Neuron (in vitro differentiated cells): ENCODE results near the gene SLC35F4.
"Not testable (repeated sequence)": the region's sequence is repeated elsewhere in the genome, so short reads cannot be mapped to it uniquely, and the experiment has no call there.

Source experiments
- H2AFZ ChIP-seq: one replicate; pipeline ENCODE4 v1.6.1; 2013; ENCODE audit warnings: low read depth, mild to moderate bottlenecking, inconsistent platforms, low read length, moderate library complexity
- H3K27me3 ChIP-seq: one replicate; pipeline ENCODE4 v1.6.1; 2013; ENCODE audit warnings: low read length; ENCODE audit not compliant: insufficient read depth
- H3K36me3 ChIP-seq: one replicate; pipeline ENCODE4 v1.6.1; 2013; ENCODE audit warnings: low read length; ENCODE audit not compliant: insufficient read depth
- H3K4me1 ChIP-seq: one replicate; pipeline ENCODE4 v1.6.1; 2013; ENCODE audit warnings: low read length; ENCODE audit not compliant: insufficient read depth
- H3K4me3 ChIP-seq: 2 replicates; pipeline ENCODE4 v1.5.1; 2013; ENCODE audit warnings: mild to moderate bottlenecking, low read length, moderate library complexity
- H3K9me3 ChIP-seq: one replicate; pipeline ENCODE4 v1.6.1; 2013; ENCODE audit warnings: low read length

Gene SLC35F4

DNA sequence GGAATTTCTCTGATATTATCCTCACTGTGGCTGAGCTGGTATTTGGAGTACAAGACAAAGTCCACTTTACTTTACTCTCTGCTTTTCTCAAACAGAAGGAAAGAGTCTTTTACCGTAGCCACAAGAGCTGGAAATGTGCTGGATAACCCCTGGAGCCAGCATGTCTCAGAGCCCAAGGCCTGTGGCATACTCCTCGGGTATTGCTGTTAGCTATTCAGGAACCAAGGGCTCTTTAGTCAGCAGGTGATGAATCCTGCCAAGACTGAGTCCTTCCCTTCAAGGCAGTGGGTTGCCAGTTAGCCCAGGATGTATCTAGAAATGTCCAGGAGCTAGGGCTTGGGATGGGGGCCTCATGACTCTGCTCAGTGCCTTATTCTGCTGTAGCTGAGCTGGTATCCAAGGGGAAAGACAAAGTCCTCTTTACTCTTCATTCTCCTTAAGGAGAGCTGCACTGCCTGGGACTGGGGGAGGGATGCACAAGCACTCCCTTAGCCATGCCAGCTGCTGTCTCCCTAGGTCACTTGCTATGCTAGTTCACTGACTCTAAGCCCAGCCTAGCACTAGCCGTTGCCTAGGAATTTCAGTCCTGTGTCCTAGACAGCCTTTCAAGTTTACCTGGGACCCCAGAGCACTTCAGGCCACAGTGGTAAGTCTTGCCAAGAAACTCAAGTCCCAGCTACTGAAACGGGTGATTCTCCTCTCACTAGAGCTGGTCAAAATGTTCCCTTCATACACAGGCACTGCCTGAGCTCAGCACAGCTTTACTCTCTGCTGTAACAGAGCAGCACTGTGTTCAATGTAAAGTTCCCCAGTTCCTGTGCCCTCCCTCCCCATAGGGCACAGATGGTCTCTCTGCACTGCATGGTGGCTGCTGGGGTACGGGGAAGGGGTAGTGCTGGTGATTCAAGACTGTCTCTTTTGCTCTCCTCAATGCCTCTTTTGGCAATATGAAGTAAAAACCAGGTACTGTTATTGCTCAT is 136.4 kb downstream of the SLC35F4 start:
- Histone ChIP-seq H3K4me1 (no peaks in the 10 kb centered on the region), H3K27me3 (no peaks in the 10 kb centered on the region), H2AFZ (no peak overlapping the region), H3K36me3 (no peaks in the 10 kb centered on the region), H3K9me3 (no peaks in the 10 kb centered on the region), H3K4me3 (no peak overlapping the region)

DNA sequence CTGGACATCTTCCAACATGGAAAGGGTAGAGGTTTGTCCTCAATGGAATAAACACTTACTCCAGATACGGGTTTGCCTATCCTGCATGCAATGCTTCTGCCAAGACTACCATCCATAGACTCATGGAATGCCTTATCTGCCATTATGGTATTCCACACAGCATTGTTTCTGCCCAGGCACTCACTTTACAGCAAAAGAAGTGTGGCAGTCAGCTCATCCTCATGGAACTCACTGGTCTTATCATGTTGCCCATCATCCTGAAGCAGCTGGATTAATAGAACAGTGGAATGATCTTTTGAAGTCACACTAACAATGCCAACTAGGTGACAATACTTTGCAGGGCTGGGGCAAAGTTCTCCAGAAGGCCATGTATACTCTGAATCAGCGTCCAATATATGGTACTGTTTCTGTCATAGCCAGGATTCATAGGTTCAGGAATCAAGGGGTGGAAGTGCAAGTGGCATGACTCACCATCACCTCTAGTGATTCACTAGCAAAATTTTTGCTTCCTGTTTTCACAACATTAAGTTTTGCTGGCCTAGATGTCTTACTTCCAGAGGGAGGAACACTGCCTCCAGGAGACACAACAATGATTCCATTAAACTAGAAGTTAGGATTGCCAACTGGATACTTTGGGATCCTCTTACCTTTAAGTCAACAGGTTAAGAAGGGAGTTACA is 140.4 kb downstream of the SLC35F4 start:
- Histone ChIP-seq H3K36me3 (no peaks in the 10 kb centered on the region), H2AFZ (no peak overlapping the region), H3K4me3 (no peak overlapping the region), H3K9me3 (no peaks in the 10 kb centered on the region), H3K27me3 (no peaks in the 10 kb centered on the region), H3K4me1 (no peaks in the 10 kb centered on the region)

DNA sequence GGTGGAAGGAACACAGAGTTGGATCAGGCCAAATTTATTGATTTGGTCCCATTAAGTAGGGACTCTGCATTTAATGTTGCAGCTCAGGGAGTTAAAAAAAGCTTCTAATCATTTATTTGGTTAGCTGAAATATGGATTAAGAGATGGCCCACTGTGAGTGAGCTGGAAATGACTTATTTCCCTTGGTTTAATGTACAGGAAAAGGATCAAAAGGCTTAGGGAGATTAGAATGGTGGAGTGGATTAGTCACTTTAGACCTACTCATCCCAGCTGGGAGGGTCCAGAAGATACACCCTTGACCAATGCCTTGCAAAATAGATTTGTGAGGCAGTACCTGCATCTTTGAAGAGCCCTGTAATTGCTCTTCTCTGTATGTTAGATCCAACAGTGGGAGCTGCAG is 143.8 kb downstream of the SLC35F4 start:
- H3K4me3 ChIP-seq, H3K4me1 ChIP-seq, H3K36me3 ChIP-seq, H3K9me3 ChIP-seq, H3K27me3 ChIP-seq, H2AFZ ChIP-seq: not testable (repeated sequence)

GRCh38 chr14:57714487-57714931 is 151.4 kb downstream of the SLC35F4 start:
- Histone ChIP-seq H3K4me3 (no peak overlapping the region), H3K36me3 (no peaks in the 10 kb centered on the region)

GRCh38 chr14:57712698-57713097 is 153.2 kb downstream of the SLC35F4 start:
- no peaks in the 10 kb centered on the region for H3K9me3 ChIP-seq

More at GRCh38 chr14:57714487-57714931, 151.4 kb downstream of the SLC35F4 start:
- no peaks in the 10 kb centered on the region for H3K27me3 ChIP-seq
- no peaks in the 10 kb centered on the region for H3K9me3 ChIP-seq
- H3K4me1 ChIP-seq = no peaks in the 10 kb centered on the region
- H2AFZ ChIP-seq = no peak overlapping the region

GRCh38 chr14:57712102-57712501 is 153.8 kb downstream of the SLC35F4 start:
- no peak overlapping the region for H2AFZ ChIP-seq
- H3K36me3 ChIP-seq = no peaks in the 10 kb centered on the region
- no peaks in the 10 kb centered on the region for H3K9me3 ChIP-seq
- no peak overlapping the region for H3K4me3 ChIP-seq
- no peaks in the 10 kb centered on the region for H3K4me1 ChIP-seq
- no peaks in the 10 kb centered on the region for H3K27me3 ChIP-seq

More at GRCh38 chr14:57712698-57713097, 153.2 kb downstream of the SLC35F4 start:
- Histone ChIP-seq H3K27me3 (no peaks in the 10 kb centered on the region), H3K4me1 (no peaks in the 10 kb centered on the region), H3K4me3 (no peak overlapping the region), H3K36me3 (no peaks in the 10 kb centered on the region), H2AFZ (no peak overlapping the region)

DNA sequence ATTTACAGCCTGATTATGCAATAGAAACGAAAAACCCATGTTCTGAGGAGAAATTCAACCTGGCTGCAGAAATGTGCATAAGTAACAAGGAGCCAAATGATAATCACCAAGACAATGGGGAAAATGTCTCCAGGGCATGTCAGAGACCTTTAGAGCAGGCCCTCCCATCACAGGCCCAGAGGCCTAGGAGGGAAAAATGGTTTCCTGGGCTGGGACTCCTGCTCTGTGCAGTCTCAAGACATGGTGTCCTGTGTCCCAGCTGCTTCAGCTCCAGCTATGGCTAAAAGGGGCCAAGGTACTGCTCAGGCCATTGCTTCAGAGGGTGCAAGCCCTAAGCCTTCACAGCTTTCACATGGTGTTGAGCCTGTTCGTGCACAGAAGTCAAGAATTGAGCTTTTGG is 156.0 kb downstream of the SLC35F4 start:
- H3K4me1 ChIP-seq = no peaks in the 10 kb centered on the region
- no peak overlapping the region for H2AFZ ChIP-seq
- H3K4me3 ChIP-seq = no peak overlapping the region
- H3K9me3 ChIP-seq = no peaks in the 10 kb centered on the region
- no peaks in the 10 kb centered on the region for H3K36me3 ChIP-seq
- H3K27me3 ChIP-seq = no peaks in the 10 kb centered on the region

DNA sequence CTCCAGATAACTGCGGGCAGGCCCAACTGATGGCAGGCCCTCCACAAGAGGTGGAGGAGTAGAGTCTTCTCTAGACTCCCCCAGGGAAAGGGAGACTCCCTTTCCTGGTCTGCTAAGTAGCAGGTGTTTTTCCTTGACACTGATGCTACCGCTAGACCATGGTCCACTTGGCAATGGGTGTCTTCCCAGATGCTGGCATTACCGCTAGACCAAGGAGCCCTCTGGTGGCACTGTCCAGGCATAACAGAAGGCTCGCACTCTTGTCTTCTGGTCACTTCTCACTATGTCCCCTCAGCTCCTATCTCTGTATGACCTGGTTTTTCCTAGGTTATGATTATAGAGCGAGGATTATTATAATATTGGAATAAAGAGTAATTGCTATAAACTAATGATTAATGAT is 156.8 kb downstream of the SLC35F4 start:
- not testable (repeated sequence) for H3K4me3 ChIP-seq, H3K4me1 ChIP-seq, H2AFZ ChIP-seq, H3K27me3 ChIP-seq, H3K9me3 ChIP-seq, H3K36me3 ChIP-seq

DNA sequence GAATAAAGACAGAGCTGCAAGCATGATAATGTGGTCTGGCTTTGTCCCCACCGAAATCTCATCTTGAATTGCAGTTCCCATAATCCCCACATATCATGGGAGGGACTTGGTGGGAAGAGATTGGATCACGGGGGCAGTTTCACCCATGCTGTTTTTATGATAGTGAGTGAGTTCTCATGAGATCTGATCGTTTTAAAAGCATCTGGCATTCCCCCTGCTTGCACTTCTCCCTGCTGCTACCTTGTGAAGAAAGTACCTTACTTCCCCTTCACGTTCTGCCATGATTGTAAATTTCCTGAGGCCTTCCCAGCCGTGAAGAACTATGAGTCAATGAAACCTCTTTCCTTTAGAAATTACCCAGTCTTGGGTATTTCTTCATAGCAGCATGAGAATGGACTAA is 158.7 kb downstream of the SLC35F4 start:
- Histone ChIP-seq H3K9me3 (no peaks in the 10 kb centered on the region), H2AFZ (no peak overlapping the region), H3K4me3 (no peak overlapping the region), H3K4me1 (no peaks in the 10 kb centered on the region), H3K36me3 (no peaks in the 10 kb centered on the region), H3K27me3 (no peaks in the 10 kb centered on the region)

GRCh38 chr14:57704763-57705162 is 161.1 kb downstream of the SLC35F4 start:
- Histone ChIP-seq H3K36me3 (no peaks in the 10 kb centered on the region), H3K27me3 (no peaks in the 10 kb centered on the region), H3K4me3 (no peak overlapping the region), H3K4me1 (no peaks in the 10 kb centered on the region), H3K9me3 (no peaks in the 10 kb centered on the region), H2AFZ (no peak overlapping the region)

DNA sequence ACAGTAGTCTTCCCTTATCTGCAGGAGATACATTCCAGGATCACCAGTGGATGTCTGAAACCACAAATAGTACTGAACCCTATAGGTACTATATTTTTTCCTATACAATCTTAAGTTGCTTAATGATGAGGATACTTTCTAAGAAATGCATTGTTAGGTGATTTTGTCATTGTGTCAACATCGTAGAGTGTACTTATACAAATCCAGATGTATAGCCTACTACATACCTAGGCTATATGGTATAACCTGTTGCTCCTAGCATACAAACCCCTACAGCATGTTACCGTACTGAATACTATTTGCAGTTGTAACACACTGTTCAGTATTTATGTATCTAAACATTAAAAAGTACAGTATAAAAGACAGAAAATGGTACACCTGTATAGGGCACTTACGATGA is 165.9 kb downstream of the SLC35F4 start:
- H3K4me3 ChIP-seq = no peak overlapping the region
- no peaks in the 10 kb centered on the region for H3K27me3 ChIP-seq
- no peaks in the 10 kb centered on the region for H3K4me1 ChIP-seq
- H3K9me3 ChIP-seq = no peaks in the 10 kb centered on the region
- H3K36me3 ChIP-seq = no peaks in the 10 kb centered on the region
- no peak overlapping the region for H2AFZ ChIP-seq

GRCh38 chr14:57692671-57693070 is 173.2 kb downstream of the SLC35F4 start:
- Histone ChIP-seq H3K9me3 (no peaks in the 10 kb centered on the region), H3K4me3 (no peak overlapping the region), H3K4me1 (no peaks in the 10 kb centered on the region), H2AFZ (no peak overlapping the region), H3K36me3 (no peaks in the 10 kb centered on the region), H3K27me3 (no peaks in the 10 kb centered on the region)

DNA sequence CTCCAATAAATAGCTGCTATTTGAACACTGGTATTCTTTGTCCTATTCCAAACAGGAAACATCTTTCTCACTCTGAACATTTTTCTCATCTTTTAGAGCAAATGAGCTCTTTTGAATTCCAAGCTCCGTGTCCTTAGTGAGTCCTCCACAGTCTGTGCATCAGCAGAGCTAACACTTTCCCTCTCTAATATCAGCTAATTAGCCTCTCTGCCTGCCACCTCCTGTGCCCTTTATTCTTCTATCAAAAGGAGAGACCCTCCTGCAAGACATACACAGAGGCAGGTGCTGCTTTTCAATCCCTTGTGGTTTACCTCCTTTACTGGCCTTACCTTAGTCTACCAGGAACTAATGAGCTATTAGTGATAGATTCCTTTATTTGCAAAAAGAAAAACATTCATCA is 178.5 kb downstream of the SLC35F4 start:
- H3K4me1 ChIP-seq = no peaks in the 10 kb centered on the region
- no peaks in the 10 kb centered on the region for H3K9me3 ChIP-seq
- no peak overlapping the region for H3K4me3 ChIP-seq
- no peaks in the 10 kb centered on the region for H3K36me3 ChIP-seq
- H2AFZ ChIP-seq = no peak overlapping the region
- H3K27me3 ChIP-seq = no peaks in the 10 kb centered on the region
